Measurements from ENCODE around the gene CCDC9B. TPM values are rescaled to one million over a fixed set of nuclear protein-coding genes. Genes with fewer than 3 reads are reported as not detected.

CCDC9B gene
- total RNA-seq, 1 experiment from 2014 or later = 102 TPM

DNA sequence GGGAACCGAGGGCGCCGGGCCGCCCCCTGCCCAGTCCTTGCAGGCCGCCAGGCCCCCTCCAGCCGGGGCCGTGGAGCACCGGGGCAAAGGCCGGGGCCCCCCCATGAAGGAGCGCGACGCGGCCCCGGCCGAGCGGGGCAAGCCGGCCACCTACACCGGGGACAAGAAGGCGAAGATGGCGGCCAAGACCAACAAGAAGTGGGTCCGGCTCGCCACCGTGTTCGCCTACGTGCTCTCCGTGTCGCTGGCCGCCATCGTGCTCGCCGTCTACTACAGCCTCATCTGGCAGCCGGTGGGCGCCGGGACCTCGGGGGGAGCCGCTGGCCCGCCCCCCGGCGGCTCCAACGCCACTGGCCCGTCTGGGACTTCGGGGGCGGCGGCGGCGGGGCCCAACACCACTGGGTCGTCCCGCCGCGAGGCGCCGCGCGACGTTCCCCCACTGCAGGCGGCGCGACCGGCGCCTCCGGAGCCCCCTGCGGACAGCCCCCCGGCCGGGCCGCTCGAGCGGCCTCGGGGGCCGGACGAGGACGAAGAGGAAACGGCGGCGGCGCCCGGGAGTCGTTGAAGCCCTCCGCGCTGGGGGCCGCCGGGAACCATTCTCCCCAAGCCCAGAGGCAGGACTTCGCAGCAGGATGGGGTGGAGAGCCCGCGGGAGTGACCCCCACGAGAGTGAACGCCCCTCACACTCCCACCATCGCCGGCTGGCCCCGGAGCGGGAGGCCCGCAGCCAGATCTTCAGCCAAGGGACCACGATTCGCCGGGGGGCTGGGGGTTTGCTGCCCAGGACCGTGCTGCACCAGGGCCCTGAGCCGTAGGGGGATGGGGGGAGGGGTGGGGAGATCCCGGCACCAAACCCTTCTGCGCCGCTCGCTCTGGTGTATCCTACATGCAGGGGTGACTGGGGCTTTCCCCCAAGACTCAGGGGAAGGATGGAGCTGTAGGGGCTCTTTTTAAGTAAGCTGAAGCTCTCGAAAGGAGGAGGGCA is 16.5 kb downstream of the CCDC9B start:
- DNase-seq = no peak
- no peak overlapping the region for H3K27ac Mint-ChIP-seq (ENCODE audit: unreplicated experiment)
- CTCF ChIA-PET = interaction anchor here (1.2 to 1.5 kb wide), 2 partner anchors 14 to 15 kb away, joined by 7 to 23 read pairs; partner anchors contain the start of gene CCDC9B
- H3K4me3 Mint-ChIP-seq (ENCODE audit: low read depth, unreplicated experiment) = peak overlapping the region; percentile 50
- BruUV-seq (replicated peaks) = no TSS peak
- no peaks in the 10 kb centered on the region for H3K27me3 Mint-ChIP-seq (ENCODE audit: unreplicated experiment)
- intact Hi-C loops (cut with micrococcal nuclease; ENCODE audit: unreplicated experiment) = loop anchor here (5.0 kb wide), 1 partner anchor 98 kb away; no protein-coding TSS in a partner anchor
- H3K4me1 Mint-ChIP-seq (ENCODE audit: low read depth, unreplicated experiment) = no peaks in the 10 kb centered on the region
- H3K9me3 Mint-ChIP-seq (ENCODE audit: low read depth, unreplicated experiment) = no peaks in the 10 kb centered on the region
- TF ChIP-seq, protein P1, sequence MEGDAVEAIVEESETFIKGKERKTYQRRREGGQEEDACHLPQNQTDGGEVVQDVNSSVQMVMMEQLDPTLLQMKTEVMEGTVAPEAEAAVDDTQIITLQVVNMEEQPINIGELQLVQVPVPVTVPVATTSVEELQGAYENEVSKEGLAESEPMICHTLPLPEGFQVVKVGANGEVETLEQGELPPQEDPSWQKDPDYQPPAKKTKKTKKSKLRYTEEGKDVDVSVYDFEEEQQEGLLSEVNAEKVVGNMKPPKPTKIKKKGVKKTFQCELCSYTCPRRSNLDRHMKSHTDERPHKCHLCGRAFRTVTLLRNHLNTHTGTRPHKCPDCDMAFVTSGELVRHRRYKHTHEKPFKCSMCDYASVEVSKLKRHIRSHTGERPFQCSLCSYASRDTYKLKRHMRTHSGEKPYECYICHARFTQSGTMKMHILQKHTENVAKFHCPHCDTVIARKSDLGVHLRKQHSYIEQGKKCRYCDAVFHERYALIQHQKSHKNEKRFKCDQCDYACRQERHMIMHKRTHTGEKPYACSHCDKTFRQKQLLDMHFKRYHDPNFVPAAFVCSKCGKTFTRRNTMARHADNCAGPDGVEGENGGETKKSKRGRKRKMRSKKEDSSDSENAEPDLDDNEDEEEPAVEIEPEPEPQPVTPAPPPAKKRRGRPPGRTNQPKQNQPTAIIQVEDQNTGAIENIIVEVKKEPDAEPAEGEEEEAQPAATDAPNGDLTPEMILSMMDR (IDR thresholded peaks at IDR 0.05; ENCODE audit: unreplicated experiment) = no peak
- peaks cover 13% of the 10 kb centered on the region for H3K36me3 Mint-ChIP-seq (ENCODE audit: insufficient read depth, unreplicated experiment)

DNA sequence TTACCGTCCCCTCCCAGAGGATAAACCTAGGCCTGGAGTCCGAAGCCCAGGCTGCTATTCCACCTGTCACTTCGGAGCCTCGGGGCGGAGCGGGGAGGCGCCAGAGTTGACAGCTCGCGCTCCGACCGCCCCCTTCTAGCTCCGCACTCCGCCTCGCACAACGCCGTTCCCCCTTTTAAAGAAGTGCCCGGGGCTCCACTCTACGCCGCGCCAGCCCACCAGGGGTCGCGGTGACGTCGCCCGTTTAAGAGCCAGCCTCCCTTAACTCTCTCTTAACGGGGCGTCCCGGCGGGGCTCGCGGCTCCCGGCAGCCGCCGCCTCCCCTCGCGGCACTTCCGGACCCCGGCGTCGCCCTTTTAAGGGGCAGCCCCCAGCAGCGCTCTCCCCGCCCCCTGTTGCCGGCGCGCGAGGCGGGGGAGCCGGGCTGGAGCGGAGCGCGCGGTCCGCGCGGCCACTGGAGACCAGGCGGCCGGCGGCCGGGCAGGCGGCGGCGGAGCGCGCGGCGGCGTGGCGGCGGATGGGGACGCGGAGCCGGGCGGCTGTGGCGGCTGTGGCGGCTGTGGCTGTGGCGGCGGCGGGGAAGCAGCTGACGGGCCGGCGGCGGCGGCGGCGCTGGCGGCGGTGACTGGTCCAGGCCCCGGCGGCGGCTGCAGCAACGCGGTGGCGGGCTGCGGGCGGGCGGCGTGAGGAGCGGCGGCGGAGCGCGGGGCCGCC is 17.3 kb downstream of the CCDC9B start, which contains the start of gene INAFM2:
Gene INAFM2, plus strand, starts transcription at position 454 of the 714 bp plus-strand sequence. CDS start 364 bp downstream, outside the sequence.
- intact Hi-C loops (cut with micrococcal nuclease; ENCODE audit: unreplicated experiment) = loop anchor here (5.0 kb wide), 1 partner anchor 99 kb away; no protein-coding TSS in a partner anchor
- DNase-seq = peak; percentile 87
- CTCF ChIA-PET = interaction anchor here (0.6 to 1.5 kb wide), 6 partner anchors 10 to 98 kb away, joined by 3 to 23 read pairs (median 4); partner anchors contain the start of gene CCDC9B
- no peaks in the 10 kb centered on the region for H3K27me3 Mint-ChIP-seq (ENCODE audit: unreplicated experiment)
- TF ChIP-seq, protein P1 (IDR thresholded peaks at IDR 0.05; ENCODE audit: unreplicated experiment) = no peak
- peaks cover 6% of the 10 kb centered on the region for H3K36me3 Mint-ChIP-seq (ENCODE audit: insufficient read depth, unreplicated experiment)
- peak within 1 kb of the TSS; percentile 66 for H3K4me3 Mint-ChIP-seq (ENCODE audit: low read depth, unreplicated experiment)
- H3K9me3 Mint-ChIP-seq (ENCODE audit: low read depth, unreplicated experiment) = no peaks in the 10 kb centered on the region
- H3K27ac Mint-ChIP-seq (ENCODE audit: unreplicated experiment) = no peak within 1 kb of the TSS
- no peaks in the 10 kb centered on the region for H3K4me1 Mint-ChIP-seq (ENCODE audit: low read depth, unreplicated experiment)
- BruUV-seq (replicated peaks) = no TSS peak

DNA sequence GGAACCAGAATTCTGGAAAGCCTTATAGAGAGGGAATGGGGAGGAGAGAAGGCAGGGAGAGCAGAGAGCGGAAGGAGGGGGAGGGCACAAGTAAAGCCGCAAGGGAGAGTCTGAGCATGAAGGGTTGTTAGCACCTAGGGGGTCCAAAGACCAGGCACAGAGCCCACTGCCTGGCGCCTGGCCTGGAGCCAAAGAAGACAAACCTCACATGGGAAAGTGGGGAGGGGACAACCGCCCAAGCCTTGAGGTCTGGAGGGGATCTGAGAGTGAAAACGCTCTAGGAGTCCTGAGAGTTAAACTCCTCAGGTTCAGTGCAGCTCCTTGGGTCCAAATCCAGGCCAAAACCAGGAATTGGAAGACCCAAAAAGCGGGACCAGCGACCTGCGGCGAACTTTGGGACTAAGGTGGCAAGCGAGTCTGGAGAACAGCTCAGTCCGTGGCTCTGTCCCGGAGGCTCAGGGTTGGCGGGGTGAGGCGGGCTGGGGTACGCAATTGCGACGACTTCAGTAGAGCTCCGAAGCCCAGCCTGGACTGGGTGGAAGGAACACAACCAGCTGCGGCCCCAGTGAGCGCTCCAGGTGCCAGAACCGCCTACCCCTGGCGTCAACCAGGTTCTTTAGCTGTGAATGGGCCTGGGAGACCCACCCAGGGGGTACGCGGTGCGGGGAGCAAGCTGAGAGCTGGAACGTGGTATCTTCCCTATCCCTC is 18.1 kb downstream of the CCDC9B start:
- Mint-ChIP-seq H3K4me1 (ENCODE audit: low read depth, unreplicated experiment) (no peaks in the 10 kb centered on the region), H3K9me3 (ENCODE audit: low read depth, unreplicated experiment) (no peaks in the 10 kb centered on the region), H3K4me3 (ENCODE audit: low read depth, unreplicated experiment) (peak overlapping the region; percentile 66), H3K27ac (ENCODE audit: unreplicated experiment) (no peak overlapping the region), H3K27me3 (ENCODE audit: unreplicated experiment) (no peaks in the 10 kb centered on the region), H3K36me3 (ENCODE audit: insufficient read depth, unreplicated experiment) (peaks cover 6% of the 10 kb centered on the region)
- CTCF ChIA-PET = interaction anchor here (0.6 to 1.5 kb wide), 6 partner anchors 9 to 99 kb away, joined by 3 to 23 read pairs (median 4); partner anchors contain the start of gene CCDC9B
- TF ChIP-seq, protein P1 (IDR thresholded peaks at IDR 0.05; ENCODE audit: unreplicated experiment) = no peak
- DNase-seq = no peak
- no TSS peak for BruUV-seq (replicated peaks)
- intact Hi-C loops (cut with micrococcal nuclease; ENCODE audit: unreplicated experiment) = loop anchor here (5.0 kb wide), 1 partner anchor 100 kb away; no protein-coding TSS in a partner anchor

All from Calu3 (cell line).